A673 (cell line): Measurements from ENCODE around the gene RBFOX1. TPM values are rescaled to one million over a fixed set of nuclear protein-coding genes. Genes with fewer than 3 reads are reported as not detected.

ENCODE experiments used
- BruUV-seq: library from RNA; stranded (reverse); fragments of 400-500 nt; replicated peaks from 2 replicates; lab custom pipeline; 2021; lab: Mats Ljungman, UMichigan
- CTCF ChIA-PET: fragments of 300-600 bp; sonication (Branson Sonifier 250); formaldehyde crosslinking; loops from one replicate; lab custom pipeline; 2022; ENCODE audit warnings: antibody characterized with exemption; lab: Charles Lee
- POLR2A ChIA-PET: fragments of 300-600 bp; sonication (Branson Sonifier 250); formaldehyde crosslinking; loops from one replicate; lab custom pipeline; 2022; ENCODE audit warnings: antibody characterized with exemption; ENCODE audit not compliant: low non-redundant PET; lab: Charles Lee
- DNase-seq: peaks from one replicate; pipeline ENCODE4 v3.0.0-alpha.2; 2015; ENCODE audit warnings: low spot score
- H3K27ac ChIP-seq: fragments of 200-600 bp; sonication (generic); 2 replicates; pipeline ENCODE4 v1.5.1; 2016; ENCODE audit warnings: mixed run types, low read depth, mild to moderate bottlenecking, mixed read lengths, antibody characterized with exemption, low read length; ENCODE audit not compliant: poor library complexity, severe bottlenecking
- H3K27me3 ChIP-seq: fragments of 200-600 bp; sonication (generic); replicated peaks from 2 replicates; pipeline ENCODE4 v1.6.1; 2017; ENCODE audit warnings: mixed run types, low read depth, mild to moderate bottlenecking, mixed read lengths, antibody characterized with exemption, low read length; ENCODE audit not compliant: insufficient read depth, poor library complexity
- H3K36me3 ChIP-seq: fragments of 200-600 bp; sonication (generic); 2 replicates; pipeline ENCODE4 v1.6.1; 2016; ENCODE audit warnings: mixed run types, mild to moderate bottlenecking, mixed read lengths, antibody characterized with exemption, low read length; ENCODE audit not compliant: insufficient read depth, poor library complexity, severe bottlenecking
- H3K4me1 ChIP-seq: fragments of 200-600 bp; sonication (generic); 2 replicates; pipeline ENCODE4 v1.6.1; 2017; ENCODE audit warnings: mixed run types, mild to moderate bottlenecking, mixed read lengths, antibody characterized with exemption, low read length; ENCODE audit not compliant: insufficient read depth, poor library complexity, severe bottlenecking
- H3K4me3 ChIP-seq: fragments of 200-600 bp; sonication (generic); 2 replicates; pipeline ENCODE4 v1.5.1; 2016; ENCODE audit warnings: low read depth, mixed run types, mild to moderate bottlenecking, mixed read lengths, low read length; ENCODE audit not compliant: poor library complexity, severe bottlenecking
- H3K9me3 ChIP-seq: fragments of 200-600 bp; sonication (generic); 2 replicates; pipeline ENCODE4 v1.6.1; 2016; ENCODE audit warnings: mixed run types, low read depth, mild to moderate bottlenecking, mixed read lengths, antibody characterized with exemption, low read length; ENCODE audit not compliant: poor library complexity, severe bottlenecking
- EZH2 ChIP-seq: fragments of 200-600 bp; sonication (generic); IDR thresholded peaks from 2 replicates; pipeline ENCODE4 v1.6.1; 2017; ENCODE audit warnings: borderline replicate concordance, low read depth, mild to moderate bottlenecking, mixed read lengths, antibody characterized with exemption, low read length; ENCODE audit not compliant: poor library complexity, severe bottlenecking
- intact Hi-C: fragments of 100-400 bp; cut with micrococcal nuclease; formaldehyde crosslinking; loops from one replicate; pipeline ENCODE4 v1.10.0; 2022; ENCODE audit not compliant: unreplicated experiment
- total RNA-seq: library from RNA; stranded (reverse); gene quantifications from 2 replicates; pipeline ENCODE4 v1.2.3, GENCODE V29; 2021
- TF ChIP-seq, protein P1 (sequence below): fragments of 300-800, 200-600 bp; sonication (generic); conservative IDR thresholded peaks from 2 replicates; pipeline ENCODE4 v1.5.1; 2017; ENCODE audit warnings: low read depth, mild to moderate bottlenecking, antibody characterized with exemption, low read length, moderate library complexity, mixed read lengths

RBFOX1 gene
- total RNA-seq, 1 experiment from 2014 or later, result 1.8 TPM

DNA sequence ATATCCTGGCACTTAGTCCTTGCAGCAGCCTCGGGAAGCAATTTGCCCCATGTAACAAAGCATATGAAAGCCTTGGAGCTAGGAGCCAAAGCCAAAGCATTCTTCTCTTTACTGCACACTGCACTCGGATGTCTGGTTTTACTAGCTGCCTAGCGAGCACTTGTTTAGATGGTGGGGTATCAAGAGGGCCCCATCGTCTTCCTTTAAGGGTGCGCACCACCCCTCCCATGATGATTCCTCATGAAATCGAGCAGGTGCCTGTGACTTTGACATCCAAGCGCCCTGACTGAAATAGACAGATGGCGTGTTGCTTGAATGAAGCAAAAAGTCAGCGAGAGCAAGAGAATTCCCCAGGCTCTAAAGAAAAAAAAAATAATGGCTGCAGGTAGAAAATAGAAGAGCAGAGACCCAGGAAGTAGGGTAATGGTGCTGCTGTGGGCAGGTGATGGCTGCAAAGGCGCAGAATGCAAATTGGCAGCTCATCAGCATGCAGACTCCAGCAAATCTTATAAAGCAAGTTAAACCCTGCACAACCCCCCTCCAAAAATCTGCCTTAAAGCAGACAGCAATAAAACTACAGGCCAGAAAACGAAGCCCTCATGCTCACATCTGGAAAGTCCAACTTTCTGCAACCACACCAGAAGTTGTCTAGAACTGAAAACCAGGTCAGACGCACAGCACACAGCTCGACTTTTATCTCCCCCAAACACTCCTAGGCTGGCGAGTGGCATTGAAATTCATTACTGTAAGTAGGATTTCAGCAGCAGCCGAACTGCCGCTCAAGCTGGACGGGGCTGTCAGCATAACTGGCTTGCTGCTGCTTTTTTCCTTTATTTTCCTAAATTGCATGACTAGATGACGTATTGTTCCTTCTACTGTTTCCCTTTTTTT lies 384.3 kb downstream of the RBFOX1 start:
- intact Hi-C loops, result no loop called here
- ChIA-PET POLR2A (no interaction called here), CTCF (no interaction called here)
- no peaks in the 10 kb centered on the region for H3K9me3 ChIP-seq
- no peak overlapping the region for H3K27ac ChIP-seq
- no peak overlapping the region for H3K4me3 ChIP-seq
- DNase-seq, result no peak
- no peak for TF ChIP-seq EZH2
- TF ChIP-seq, protein P1, sequence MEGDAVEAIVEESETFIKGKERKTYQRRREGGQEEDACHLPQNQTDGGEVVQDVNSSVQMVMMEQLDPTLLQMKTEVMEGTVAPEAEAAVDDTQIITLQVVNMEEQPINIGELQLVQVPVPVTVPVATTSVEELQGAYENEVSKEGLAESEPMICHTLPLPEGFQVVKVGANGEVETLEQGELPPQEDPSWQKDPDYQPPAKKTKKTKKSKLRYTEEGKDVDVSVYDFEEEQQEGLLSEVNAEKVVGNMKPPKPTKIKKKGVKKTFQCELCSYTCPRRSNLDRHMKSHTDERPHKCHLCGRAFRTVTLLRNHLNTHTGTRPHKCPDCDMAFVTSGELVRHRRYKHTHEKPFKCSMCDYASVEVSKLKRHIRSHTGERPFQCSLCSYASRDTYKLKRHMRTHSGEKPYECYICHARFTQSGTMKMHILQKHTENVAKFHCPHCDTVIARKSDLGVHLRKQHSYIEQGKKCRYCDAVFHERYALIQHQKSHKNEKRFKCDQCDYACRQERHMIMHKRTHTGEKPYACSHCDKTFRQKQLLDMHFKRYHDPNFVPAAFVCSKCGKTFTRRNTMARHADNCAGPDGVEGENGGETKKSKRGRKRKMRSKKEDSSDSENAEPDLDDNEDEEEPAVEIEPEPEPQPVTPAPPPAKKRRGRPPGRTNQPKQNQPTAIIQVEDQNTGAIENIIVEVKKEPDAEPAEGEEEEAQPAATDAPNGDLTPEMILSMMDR, result no peak
- no peaks in the 10 kb centered on the region for H3K4me1 ChIP-seq
- no peaks in the 10 kb centered on the region for H3K27me3 ChIP-seq
- no peaks in the 10 kb centered on the region for H3K36me3 ChIP-seq
- BruUV-seq, result no TSS peak

DNA sequence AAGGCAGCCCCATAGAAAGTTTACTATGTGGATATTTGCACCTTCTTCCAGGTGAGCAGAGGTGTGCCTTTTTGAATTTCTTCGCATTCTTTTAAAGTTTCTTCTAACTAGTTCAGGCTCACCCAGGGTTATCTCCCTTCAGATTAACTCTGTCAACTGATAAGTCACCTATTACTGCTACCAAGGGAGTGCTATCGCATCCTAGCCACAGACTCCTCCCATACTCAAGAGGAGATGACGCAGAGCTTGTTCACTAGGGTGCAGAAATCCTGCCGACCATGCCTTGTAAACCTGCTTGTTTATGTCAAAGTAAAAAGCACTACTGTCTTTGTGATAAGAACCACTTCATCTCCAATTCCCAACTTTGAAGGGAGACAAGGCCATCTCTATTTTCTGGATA lies 390.1 kb downstream of the RBFOX1 start:
- no peak overlapping the region for H3K4me3 ChIP-seq
- H3K4me1 ChIP-seq, result no peaks in the 10 kb centered on the region
- ChIA-PET CTCF (no interaction called here), POLR2A (no interaction called here)
- H3K9me3 ChIP-seq, result no peaks in the 10 kb centered on the region
- H3K36me3 ChIP-seq, result no peaks in the 10 kb centered on the region
- no peak for DNase-seq
- TF ChIP-seq, protein P1, result no peak
- TF ChIP-seq EZH2, result no peak
- BruUV-seq, result no TSS peak
- no peak overlapping the region for H3K27ac ChIP-seq
- H3K27me3 ChIP-seq, result no peaks in the 10 kb centered on the region
- intact Hi-C loops, result no loop called here

DNA sequence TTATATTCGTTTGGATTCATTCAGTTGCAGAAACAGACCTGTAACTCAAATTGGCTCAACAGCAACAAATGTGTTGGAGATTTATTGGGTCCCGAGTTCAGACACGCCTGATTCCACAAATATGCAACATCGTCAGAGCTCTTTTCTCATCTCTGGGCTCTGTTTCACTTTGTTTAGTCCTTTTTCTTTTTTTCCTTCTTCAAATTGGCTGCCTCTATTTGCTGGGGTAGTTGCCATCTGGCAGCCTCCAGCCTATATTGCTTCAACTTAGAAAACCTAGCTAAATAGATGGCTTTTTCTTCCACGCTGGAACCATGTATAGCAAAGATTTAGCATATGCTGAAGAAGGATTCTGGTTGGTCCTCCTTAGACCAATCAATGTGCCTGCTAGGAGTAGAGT lies 398.5 kb downstream of the RBFOX1 start:
- CTCF ChIA-PET, result no interaction called here
- no peaks in the 10 kb centered on the region for H3K4me1 ChIP-seq
- POLR2A ChIA-PET, result no interaction called here
- H3K4me3 ChIP-seq, result no peak overlapping the region
- DNase-seq, result no peak
- H3K36me3 ChIP-seq, result no peaks in the 10 kb centered on the region
- no peak overlapping the region for H3K27ac ChIP-seq
- TF ChIP-seq, protein P1, result no peak
- no peak for TF ChIP-seq EZH2
- no peaks in the 10 kb centered on the region for H3K27me3 ChIP-seq
- BruUV-seq, result no TSS peak
- intact Hi-C loops, result no loop called here
- no peaks in the 10 kb centered on the region for H3K9me3 ChIP-seq
